HG03045 (cell line): ENCODE results near the gene HOXA6.
A peak's percentile ranks its signal among the peaks of the same experiment; 100 is the strongest.

Experiments
- ATAC-seq: cut with Tn5 transposase; IDR thresholded peaks from one replicate; pipeline ENCODE4 v1.9.1; 2021; ENCODE audit warnings: mild to moderate bottlenecking, moderate library complexity; ENCODE audit not compliant: unreplicated experiment

HOXA6 gene

GRCh38 chr7:27163288-27164044 is 15.9 kb upstream of the HOXA6 start:
- no peak for ATAC-seq

GRCh38 chr7:27162561-27163287 is 15.2 kb upstream of the HOXA6 start:
- no peak for ATAC-seq

GRCh38 chr7:27161721-27162560 is 14.4 kb upstream of the HOXA6 start:
- no peak for ATAC-seq

- ATAC-seq: no peak
These were observed 13.7 kb upstream of the HOXA6 start for GRCh38 chr7:27161214-27161720.

GRCh38 chr7:27160546-27161213 is 13.1 kb upstream of the HOXA6 start:
- ATAC-seq: peak; percentile 61

- no peak for ATAC-seq
These were observed 12.6 kb upstream of the HOXA6 start for GRCh38 chr7:27160145-27160545.

GRCh38 chr7:27159266-27160144 is 11.9 kb upstream of the HOXA6 start:
- ATAC-seq: no peak

- no peak for ATAC-seq
These were observed 11.1 kb upstream of the HOXA6 start for GRCh38 chr7:27158436-27159265.

GRCh38 chr7:27157702-27158431 is 10.3 kb upstream of the HOXA6 start:
- no peak for ATAC-seq

- ATAC-seq: no peak
These were observed 9.5 kb upstream of the HOXA6 start for GRCh38 chr7:27156916-27157701.

GRCh38 chr7:27156508-27156898 is 8.9 kb upstream of the HOXA6 start, which contains the start of gene HOXA7:
TSS of gene HOXA7 (minus strand) at chr7:27156675. CDS start at chr7:27156545, 130 bp downstream.
- ATAC-seq: no peak

- ATAC-seq: no peak
These were observed 8.4 kb upstream of the HOXA6 start for GRCh38 chr7:27155816-27156507.

GRCh38 chr7:27154901-27155815 is 7.6 kb upstream of the HOXA6 start:
- no peak for ATAC-seq

- no peak for ATAC-seq
These were observed 6.8 kb upstream of the HOXA6 start for GRCh38 chr7:27154369-27154768.

- ATAC-seq: no peak
These were observed 6.0 kb upstream of the HOXA6 start for GRCh38 chr7:27153526-27153925.
